HEK293 (cell line): ENCODE data around the gene SPEG.

Experiments used
- PBX3 ChIP-seq: sonication (generic); formaldehyde crosslinking; IDR thresholded peaks from 2 replicates; pipeline ENCODE4 v1.8.1; 2022; ENCODE audit warnings: mild to moderate bottlenecking, moderate library complexity, missing genetic modification reagents
- SALL2 ChIP-seq: fragments of 450-650 bp; formaldehyde crosslinking; IDR thresholded peaks from 2 replicates; pipeline ENCODE4 v1.5.0; 2017; ENCODE audit warnings: missing biosample characterization, mild to moderate bottlenecking, missing genetic modification characterization, borderline replicate concordance
- ZBTB6 ChIP-seq: fragments of 450-650 bp; formaldehyde crosslinking; IDR thresholded peaks from 2 replicates; pipeline ENCODE4 v1.5.1; 2017; ENCODE audit warnings: missing biosample characterization, missing genetic modification characterization
- ZBTB8A ChIP-seq: fragments of 450-650 bp; formaldehyde crosslinking; IDR thresholded peaks from 2 replicates; pipeline ENCODE4 v1.5.1; 2016; ENCODE audit warnings: missing biosample characterization, missing genetic modification characterization
- ZNF174 ChIP-seq: fragments of 450-650 bp; formaldehyde crosslinking; IDR thresholded peaks from 2 replicates; pipeline ENCODE4 v1.5.0; 2017; ENCODE audit warnings: missing biosample characterization, mild to moderate bottlenecking, missing genetic modification characterization
- ZNF274 ChIP-seq, 2 experiments: fragments of 200-500 bp in 1 of 2; fragments of 450-650 bp in 1 of 2; sonication (Bioruptor generic) in 1 of 2; formaldehyde crosslinking in 1 of 2; IDR thresholded peaks; 2 replicates each; pipeline versions ENCODE4 v1.5.1 to v1.6.1; 2014 to 2016; ENCODE audit warnings: borderline replicate concordance in 1 of 2, inconsistent platforms in 1 of 2, low read length in 1 of 2, missing biosample characterization in 1 of 2, missing genetic modification characterization in 1 of 2
- ZNF335 ChIP-seq: fragments of 450-650 bp; formaldehyde crosslinking; conservative IDR thresholded peaks from 2 replicates; pipeline ENCODE4 v1.5.1; 2016; ENCODE audit warnings: missing biosample characterization, missing genetic modification characterization
- ZNF621 ChIP-seq: fragments of 450-650 bp; formaldehyde crosslinking; IDR thresholded peaks from 2 replicates; pipeline ENCODE4 v1.5.1; 2017; ENCODE audit warnings: missing biosample characterization, missing genetic modification characterization
- ZNF658 ChIP-seq: fragments of 450-650 bp; formaldehyde crosslinking; IDR thresholded peaks from 2 replicates; pipeline ENCODE4; 2016; ENCODE audit warnings: missing biosample characterization, missing genetic modification characterization
- ZNF707 ChIP-seq: fragments of 450-650 bp; formaldehyde crosslinking; IDR thresholded peaks from 2 replicates; pipeline ENCODE4 v1.5.1; 2016; ENCODE audit warnings: missing biosample characterization, missing genetic modification characterization
- TF ChIP-seq, protein P1 (sequence below): fragments of 450-650 bp; formaldehyde crosslinking; IDR thresholded peaks from 2 replicates; pipeline ENCODE4 v1.5.1; 2016; ENCODE audit warnings: missing biosample characterization, missing genetic modification characterization

DNA sequence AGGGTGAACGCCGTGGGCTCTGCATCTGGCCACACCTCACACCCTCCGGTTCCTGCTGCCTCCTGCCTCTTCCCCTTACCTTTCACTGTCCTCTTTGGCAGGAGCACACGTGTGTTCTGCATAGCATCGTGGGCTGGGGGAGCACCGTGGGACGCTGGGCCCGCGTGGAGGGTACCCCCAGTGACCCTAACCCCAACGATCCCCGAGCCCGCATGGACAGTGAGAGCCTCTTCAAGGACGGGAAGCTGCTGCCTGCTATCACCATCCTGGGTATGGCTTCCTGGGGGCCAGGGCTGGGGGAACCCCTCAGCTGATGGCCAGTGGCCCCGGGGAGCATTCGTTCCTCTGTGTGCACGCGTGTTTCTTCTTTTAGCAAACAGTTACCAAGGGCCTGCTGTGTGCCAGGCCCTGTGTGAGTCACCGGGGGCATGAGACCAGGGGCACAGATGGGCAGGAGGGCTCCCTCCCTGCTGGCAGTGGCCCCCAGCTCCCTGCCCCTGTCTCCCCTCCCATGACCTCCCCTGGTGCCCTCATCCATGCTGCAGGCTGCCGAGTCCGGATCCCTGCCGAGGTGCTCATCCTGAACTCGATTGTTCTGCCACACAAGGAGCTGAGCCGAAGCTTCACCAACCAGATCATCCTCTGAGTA, 71.6 kb downstream of the SPEG start:
- TF ChIP-seq PBX3 (CRISPR knock-in tag): no peak
- TF ChIP-seq, protein P1, sequence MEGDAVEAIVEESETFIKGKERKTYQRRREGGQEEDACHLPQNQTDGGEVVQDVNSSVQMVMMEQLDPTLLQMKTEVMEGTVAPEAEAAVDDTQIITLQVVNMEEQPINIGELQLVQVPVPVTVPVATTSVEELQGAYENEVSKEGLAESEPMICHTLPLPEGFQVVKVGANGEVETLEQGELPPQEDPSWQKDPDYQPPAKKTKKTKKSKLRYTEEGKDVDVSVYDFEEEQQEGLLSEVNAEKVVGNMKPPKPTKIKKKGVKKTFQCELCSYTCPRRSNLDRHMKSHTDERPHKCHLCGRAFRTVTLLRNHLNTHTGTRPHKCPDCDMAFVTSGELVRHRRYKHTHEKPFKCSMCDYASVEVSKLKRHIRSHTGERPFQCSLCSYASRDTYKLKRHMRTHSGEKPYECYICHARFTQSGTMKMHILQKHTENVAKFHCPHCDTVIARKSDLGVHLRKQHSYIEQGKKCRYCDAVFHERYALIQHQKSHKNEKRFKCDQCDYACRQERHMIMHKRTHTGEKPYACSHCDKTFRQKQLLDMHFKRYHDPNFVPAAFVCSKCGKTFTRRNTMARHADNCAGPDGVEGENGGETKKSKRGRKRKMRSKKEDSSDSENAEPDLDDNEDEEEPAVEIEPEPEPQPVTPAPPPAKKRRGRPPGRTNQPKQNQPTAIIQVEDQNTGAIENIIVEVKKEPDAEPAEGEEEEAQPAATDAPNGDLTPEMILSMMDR: no peak
- TF ChIP-seq ZNF335 (tag by site-specific recombination): no peak
- TF ChIP-seq SALL2 (tag by site-specific recombination): no peak
- TF ChIP-seq ZBTB8A (tag by site-specific recombination): no peak
- TF ChIP-seq ZNF707 (tag by site-specific recombination): no peak
- TF ChIP-seq ZNF621: no peak
- no peak for TF ChIP-seq ZBTB6
- no peak for TF ChIP-seq ZNF274 (IDR thresholded peaks at IDR 0.05; ENCODE audit: low read length)
- no peak for TF ChIP-seq ZNF274 (tag by site-specific recombination; IDR thresholded peaks at IDR 0.05; ENCODE audit: borderline replicate concordance)
- no peak for TF ChIP-seq ZNF174 (tag by site-specific recombination)
- no peak for TF ChIP-seq ZNF658 (tag by site-specific recombination)
